C4-2B (cell line): Measurements from ENCODE around the gene LZIC.

Experiments used
- CTCF ChIP-seq: fragments of 450-650 bp; conservative IDR thresholded peaks from 2 replicates; pipeline ENCODE4 v1.5.1; 2017; ENCODE audit warnings: mild to moderate bottlenecking
- ZFX ChIP-seq: fragments of 450-650 bp; IDR thresholded peaks from 2 replicates; pipeline ENCODE4 v1.6.1; 2017

GRCh38 chr1:9890224-9890731 lies 52.9 kb downstream of the LZIC start:
- TF ChIP-seq CTCF (no peak), ZFX (no peak)
